GM21619 (cell line): Measurements from ENCODE around the gene CUX1.

Experiments
- ATAC-seq: cut with Tn5 transposase; IDR thresholded peaks from one replicate; pipeline ENCODE4 v1.9.1; 2021; ENCODE audit not compliant: unreplicated experiment

CUX1 gene

GRCh38 chr7:102275123-102275703 lies 457.8 kb downstream of the CUX1 start:
- ATAC-seq: no peak

DNA sequence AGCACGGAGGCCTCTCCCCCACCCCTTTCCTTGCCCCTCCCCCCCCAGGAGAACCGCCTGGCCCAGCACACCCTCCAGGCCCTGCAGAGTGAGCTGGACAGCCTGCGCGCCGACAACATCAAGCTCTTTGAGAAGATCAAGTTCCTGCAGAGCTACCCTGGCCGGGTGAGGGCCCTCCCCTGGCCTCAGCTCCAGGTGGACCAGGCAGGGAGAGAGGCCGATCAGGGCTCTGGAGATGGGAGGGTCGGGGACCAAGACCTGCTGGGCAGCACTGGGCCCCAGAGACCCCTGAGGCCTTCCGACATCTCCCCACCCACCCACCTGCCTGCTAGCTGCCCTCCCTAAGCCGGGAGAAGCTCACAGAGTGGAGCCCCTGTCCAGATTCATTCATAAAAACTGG lies 460.5 kb downstream of the CUX1 start:
- no peak for ATAC-seq

DNA sequence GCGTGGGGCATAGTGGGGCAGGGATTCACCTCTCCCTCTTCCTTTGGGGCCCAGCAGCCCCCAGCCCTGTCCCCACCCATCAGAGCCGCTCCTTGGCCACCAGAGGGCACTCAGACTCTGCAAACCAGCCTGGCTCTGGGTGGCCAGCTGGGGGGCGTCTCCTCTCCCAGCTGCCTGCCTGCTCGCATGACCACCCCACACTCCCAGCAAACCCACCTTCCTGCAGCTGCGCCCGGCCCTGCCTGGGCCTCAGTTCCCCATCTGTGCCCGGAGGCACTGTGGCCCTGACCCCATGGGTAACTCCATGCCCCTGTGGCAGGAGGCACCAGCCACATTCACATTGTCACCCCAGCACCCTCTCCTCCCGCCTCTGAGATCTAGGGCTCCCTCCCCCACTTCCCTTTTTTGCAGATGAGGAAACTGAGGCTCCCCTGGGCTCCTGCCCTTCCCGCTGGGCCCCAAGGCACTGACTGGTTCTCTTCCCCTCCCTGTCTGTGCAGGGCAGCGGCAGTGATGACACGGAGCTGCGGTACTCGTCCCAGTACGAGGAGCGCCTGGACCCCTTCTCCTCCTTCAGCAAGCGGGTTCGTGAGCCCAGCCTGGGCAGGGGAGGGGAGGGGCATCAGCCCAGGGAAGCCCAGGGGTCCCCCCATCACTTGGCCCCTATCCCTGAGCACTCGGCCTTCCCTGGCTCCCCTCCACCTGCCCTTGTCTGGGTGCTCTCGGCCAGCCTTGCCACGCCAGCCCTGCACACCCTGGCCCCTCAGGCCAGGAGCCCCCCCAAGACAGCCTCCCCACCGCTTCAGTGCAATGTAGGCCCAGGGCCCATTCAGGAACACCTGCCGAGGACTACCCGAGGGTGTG lies 462.3 kb downstream of the CUX1 start:
- peak; percentile 60 for ATAC-seq

GRCh38 chr7:102280521-102280920 lies 463.1 kb downstream of the CUX1 start:
- no peak for ATAC-seq

DNA sequence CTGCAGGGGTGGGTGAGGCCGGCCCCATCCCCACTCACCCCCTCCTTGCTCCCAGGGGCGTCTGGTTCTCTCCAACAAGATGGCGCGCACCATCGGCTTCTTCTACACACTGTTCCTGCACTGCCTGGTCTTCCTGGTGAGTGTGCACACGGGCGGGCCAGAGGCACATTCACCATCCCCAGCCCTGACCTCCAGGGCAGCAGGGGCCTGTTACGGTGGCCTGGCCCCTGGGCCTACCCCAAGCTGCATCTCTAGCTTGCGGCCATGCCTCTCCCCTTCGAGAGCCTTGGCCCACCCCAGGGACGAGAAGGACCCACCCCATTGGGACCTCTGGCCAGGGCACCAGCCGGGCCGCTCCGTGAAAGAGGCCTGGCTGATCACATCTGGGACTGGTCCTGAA lies 464.4 kb downstream of the CUX1 start:
- no peak for ATAC-seq

DNA sequence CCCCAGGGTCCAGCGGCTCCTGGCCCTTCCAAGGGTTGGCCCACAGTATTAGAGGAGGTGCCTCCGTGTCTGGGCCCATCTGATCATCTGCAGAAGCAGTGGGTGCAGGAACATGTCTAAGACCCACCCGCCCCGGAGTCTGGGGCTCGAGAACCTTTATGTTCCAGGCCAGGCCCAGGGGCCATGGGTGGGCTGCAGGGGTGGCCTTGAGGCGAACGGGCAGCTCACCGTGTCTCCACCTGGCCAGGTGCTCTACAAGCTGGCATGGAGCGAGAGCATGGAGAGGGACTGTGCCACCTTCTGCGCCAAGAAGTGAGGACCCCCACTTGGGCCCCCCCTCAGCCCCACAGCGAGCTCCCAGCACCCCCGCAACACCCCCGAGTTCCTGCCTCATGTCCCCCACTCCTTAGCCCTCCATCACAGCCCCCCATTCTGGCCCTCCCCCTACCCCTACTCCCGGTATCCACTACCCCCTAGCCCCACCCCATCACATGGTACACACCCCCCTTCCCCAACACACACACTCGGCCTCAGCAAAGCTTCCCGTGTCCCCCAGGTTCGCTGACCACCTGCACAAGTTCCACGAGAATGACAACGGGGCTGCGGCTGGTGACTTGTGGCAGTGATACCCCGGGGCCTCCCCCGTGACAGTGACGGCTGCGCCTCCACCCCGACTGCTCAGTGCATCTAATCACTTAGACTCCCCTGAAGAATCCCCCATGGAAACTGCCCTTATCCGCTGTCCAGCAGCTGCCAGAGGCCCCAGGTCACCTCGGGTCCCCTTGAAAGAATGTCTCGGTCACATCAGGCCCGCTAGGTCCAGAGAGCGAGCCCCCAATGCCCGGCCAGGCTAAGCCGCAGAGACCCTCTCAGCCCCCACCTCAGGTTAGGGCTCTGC lies 465.3 kb downstream of the CUX1 start:
- no peak for ATAC-seq

DNA sequence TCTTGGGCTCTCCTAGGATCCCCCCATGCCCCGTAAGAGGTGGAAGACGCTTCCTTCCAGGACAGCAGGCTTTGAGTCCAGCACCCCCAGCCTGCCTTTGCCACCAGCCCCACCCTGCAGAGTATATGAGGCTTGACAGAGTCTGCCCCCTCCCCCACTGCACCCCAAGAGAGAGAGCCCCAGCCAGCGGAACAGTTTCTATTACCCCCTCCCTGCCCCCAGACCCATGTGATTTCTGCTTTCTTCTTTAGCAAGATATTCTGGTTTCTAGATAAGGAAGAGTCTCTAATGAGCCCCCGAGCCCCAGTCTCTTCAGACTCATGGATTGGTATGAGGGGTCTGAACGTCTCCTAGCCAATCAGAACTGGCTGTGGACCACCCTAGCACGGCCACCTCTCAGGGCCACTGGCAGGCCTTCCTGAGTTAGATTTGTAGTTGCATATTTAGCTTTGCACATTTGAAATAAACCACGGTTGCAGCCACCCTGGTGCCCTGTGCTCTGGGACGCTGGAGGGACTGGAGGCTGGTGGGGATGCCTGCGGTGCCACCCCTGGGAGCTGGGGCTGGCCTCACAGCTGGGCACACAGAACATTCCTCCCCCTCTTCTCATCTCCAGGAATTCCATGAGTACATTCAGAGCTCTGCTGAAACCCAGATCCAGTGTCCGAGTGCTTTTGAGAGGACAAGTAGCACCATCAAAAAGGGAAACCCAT lies 466.2 kb downstream of the CUX1 start:
- ATAC-seq: no peak

DNA sequence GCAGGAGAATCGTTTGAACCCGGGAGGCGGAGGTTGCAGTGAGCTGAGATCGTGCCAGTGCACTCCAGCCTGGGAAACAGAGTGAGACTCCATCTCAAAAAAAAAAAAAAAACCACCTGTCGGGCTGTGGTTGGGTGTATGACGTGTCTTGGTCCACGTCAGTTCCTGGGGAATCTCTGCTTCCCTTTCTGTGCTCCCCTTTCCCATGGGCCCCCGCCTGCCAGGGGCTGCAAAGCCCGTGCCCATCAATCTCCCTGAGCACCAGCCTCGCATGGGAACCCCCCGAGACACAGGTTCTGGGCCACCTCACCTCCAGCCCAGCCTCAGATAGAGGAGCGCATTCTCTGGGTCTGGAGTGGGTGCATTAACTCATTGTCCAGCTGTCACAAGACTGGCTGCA lies 467.0 kb downstream of the CUX1 start:
- ATAC-seq: no peak

- no peak for ATAC-seq
These were observed 467.6 kb downstream of the CUX1 start for GRCh38 chr7:102284891-102285539.

GRCh38 chr7:102285540-102286236 lies 468.3 kb downstream of the CUX1 start:
- ATAC-seq: no peak

- ATAC-seq: no peak
These were observed 469.0 kb downstream of the CUX1 start, which contains the start of gene SH2B2 for GRCh38 chr7:102286237-102287110. TSS of gene SH2B2 (plus strand) at chr7:102286868. CDS start at chr7:102300551, 13,683 bp downstream.

DNA sequence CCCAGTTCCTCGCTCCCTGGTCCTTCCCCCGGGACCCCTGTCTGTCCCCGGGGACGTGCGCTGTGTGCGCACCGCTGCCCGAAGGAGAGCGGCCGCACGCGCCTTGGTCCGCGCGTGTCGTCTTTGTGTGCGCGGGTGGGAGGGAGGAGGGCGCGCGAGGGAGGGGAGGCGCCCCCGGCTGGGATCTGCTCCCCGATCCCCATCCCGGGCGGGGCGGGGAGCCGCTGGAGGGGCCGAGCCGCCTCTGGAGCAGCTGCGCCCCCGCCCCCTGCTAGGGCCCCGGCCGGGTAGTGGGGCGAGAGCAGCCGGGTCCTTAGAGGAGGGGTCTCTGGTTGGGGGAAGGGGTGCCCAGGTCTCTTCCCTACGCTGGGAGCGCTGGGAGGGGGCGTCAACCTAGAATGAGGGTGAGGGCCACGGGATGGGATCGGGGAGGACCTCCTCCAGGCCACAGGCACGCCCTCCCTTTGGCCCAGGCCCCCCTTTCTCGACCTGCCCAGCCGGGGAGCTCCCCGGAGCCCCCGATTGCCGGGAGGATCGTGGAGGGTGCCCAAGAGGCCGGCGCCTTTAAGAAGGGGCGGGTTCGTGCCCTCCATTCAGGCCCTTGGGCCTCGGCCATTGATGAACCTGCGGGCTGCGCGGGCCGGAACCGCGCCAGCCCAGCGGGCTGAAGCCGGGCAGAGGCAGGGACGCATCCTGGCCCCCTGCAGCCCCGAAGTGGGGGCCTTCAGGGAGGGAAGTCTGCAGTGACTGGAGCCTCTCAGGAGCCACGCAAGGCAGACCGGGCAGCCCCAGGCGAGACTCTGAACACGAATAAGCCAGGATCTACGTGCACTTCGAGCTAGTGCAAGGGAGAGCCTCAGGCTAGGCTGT lies 469.9 kb downstream of the CUX1 start:
- ATAC-seq: no peak

GRCh38 chr7:102287981-102288278 lies 470.5 kb downstream of the CUX1 start:
- ATAC-seq: no peak

DNA sequence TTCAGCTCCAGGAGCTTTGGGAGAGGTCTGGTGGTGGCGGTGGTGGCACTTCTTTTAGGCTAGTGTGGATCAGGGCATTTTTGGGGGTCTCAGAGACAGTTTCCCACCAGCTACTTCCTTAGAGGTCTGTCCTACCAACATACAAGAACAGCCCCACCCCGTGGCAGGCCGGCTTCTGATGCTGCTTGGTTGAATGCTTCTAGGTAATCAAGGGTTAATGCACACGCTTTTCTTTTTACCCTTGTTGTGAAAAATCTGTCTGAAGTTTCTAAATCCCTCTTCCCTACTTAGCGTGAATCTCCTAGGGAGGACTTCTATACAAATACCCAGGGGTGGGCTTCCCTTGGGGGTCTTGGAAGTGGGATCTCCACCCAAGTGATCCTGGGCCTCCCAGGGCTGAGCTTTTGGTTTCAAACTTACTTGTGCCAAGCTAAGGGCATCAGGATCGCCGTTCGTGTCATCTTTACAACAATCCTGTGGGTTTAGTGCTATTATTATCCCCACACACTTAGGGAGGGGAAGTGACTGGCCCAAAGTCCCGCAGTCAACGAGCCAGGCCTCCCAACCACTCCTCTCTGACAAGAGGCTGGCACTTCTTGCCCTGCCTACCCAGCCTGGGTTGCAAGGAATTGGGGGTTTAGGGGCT lies 471.0 kb downstream of the CUX1 start:
- no peak for ATAC-seq

DNA sequence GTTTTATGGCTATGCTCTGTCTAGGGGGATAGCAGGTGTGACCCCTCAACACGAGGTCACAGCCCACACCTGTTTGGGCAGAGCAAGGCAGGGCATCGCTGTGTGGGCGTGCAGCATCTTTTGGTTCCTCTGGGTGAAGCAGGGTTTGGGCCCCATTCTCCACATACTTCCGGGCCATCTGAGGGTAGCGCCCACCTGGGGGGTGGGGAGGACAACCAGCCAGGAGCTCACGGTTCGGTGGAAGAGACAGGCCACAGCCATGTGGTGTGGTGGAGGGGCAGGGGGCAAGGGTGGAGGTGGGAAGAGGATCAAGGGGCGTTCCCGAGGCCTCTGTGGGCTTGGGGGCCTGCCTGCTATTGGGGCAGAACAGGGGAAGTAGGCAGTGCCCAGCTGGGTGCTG lies 471.6 kb downstream of the CUX1 start:
- ATAC-seq: no peak

DNA sequence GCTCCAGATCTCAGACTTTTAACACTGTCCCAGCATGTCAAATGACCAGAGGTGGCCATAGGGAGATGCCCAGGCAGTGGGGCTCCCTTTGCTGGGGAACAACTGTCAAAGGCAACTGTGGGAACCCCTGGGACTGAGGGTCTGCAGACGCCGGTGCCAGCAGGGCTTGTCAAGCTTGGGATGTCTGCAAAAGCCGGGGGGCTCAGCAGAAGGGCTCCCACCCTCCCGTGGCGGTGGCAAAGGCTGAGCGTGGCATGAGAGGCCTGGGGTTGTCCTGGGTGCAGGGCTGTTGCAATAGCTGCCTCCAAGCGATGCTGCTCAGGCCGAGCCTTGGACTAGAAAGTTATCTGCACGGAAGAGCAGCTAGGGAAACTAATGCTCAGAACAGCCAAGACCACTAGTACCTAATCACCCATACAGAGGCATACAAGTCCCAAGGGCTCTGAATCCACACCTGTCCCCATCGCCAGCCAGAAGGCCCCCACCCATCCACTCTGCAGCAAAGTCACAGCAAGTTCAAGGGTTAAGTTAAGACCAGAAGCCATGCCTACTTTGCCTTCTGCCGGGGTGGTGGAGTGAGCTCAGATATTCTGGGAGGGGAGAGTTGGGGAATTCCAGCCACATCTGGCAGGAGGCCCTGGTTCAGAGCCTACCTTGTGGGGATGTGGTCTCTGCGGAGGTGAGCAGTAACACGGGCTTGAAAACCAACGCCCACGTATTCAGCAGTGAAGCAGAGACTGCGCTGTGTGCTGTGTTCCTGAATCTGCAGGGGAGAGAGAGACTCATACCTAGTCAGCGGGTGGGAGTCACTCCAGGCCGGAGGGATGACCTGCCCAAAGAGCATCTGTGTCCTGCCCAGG lies 473.9 kb downstream of the CUX1 start:
- ATAC-seq: peak; percentile 34

GRCh38 chr7:102291916-102292267 lies 474.5 kb downstream of the CUX1 start:
- no peak for ATAC-seq
